ENCODE measurements around the gene TNFAIP8.

DNA sequence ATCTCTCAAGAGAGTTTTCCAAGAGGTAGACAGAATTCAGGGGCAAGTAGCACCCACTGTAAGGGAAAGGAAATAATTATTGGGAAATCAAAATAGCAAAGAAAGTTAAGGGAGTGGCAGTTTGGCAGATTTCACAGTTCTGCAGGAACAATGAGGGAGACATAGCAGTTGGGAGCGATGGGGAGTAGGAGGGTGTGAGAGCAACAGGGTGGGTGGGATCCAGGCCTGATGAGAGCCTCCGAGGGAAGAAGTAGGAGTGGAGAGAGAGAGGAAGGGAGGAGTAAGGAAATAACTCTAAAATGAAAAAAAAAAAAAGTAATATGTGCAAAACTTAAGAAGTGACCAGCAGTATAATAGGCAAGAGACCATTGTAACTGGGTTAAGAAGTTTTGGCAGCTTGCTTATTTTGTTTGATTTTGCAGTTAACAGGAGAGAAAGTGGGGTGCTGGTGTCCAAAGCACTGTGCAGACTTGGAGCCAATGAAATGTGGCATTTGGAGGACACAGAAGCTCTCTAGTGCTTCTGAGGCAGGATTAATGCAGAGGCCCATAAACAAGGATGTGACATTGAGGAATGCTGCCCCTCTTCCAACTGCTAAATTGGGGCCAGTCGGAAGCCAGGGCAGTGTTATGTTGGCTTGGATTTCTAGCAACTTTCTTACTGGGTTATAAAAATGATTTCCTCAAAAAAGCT, 10.2 kb downstream of the TNFAIP8 start:
- TF ChIP-seq, protein P1, sequence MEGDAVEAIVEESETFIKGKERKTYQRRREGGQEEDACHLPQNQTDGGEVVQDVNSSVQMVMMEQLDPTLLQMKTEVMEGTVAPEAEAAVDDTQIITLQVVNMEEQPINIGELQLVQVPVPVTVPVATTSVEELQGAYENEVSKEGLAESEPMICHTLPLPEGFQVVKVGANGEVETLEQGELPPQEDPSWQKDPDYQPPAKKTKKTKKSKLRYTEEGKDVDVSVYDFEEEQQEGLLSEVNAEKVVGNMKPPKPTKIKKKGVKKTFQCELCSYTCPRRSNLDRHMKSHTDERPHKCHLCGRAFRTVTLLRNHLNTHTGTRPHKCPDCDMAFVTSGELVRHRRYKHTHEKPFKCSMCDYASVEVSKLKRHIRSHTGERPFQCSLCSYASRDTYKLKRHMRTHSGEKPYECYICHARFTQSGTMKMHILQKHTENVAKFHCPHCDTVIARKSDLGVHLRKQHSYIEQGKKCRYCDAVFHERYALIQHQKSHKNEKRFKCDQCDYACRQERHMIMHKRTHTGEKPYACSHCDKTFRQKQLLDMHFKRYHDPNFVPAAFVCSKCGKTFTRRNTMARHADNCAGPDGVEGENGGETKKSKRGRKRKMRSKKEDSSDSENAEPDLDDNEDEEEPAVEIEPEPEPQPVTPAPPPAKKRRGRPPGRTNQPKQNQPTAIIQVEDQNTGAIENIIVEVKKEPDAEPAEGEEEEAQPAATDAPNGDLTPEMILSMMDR (IDR thresholded peaks at IDR 0.05), result no peak
- TF ChIP-seq EZH2 (IDR thresholded peaks at IDR 0.05) (no peak), EZH2phosphoT487 (IDR thresholded peaks at IDR 0.05) (no peak)

Data from neural progenitor cell (in vitro differentiated cells).